Keratinocyte (primary cell): ENCODE measurements around the gene DPPA4. TPM values are rescaled to one million over a fixed set of nuclear protein-coding genes. Genes with fewer than 3 reads are reported as not detected.
"Not testable (repeated sequence)": the region's sequence is repeated elsewhere in the genome, so short reads cannot be mapped to it uniquely, and the experiment has no call there.

Source experiments
- DNase-seq: peaks from one replicate; pipeline ENCODE4 v3.0.0-alpha.2; 2011; ENCODE audit warnings: low read depth, missing footprints, low spot score
- FAIRE-seq: peaks from 2 replicates; lab custom pipeline; 2011; peaks lifted over from hg19 to GRCh38; lab: Jason Lieb, UNC
- H2AFZ ChIP-seq: 2 replicates; pipeline ENCODE4 v1.6.0; 2012; ENCODE audit warnings: low read length, control low read depth, inconsistent platforms; ENCODE audit not compliant: control insufficient read depth
- H3K27ac ChIP-seq: 2 replicates; pipeline ENCODE4 v1.5.1; 2011; ENCODE audit warnings: low read length; ENCODE audit not compliant: control insufficient read depth, insufficient read depth
- H3K27me3 ChIP-seq: 3 replicates; pipeline ENCODE4 v1.6.0; 2011; ENCODE audit warnings: low read length; ENCODE audit not compliant: control insufficient read depth, insufficient read depth; ENCODE audit errors: extremely low read depth
- H3K36me3 ChIP-seq, 2 experiments: 2 replicates in 1 of 2; 3 replicates in 1 of 2; pipeline ENCODE4 v1.5.1; 2011; ENCODE audit warnings: low read length in 2 of 2, mild to moderate bottlenecking in 1 of 2; ENCODE audit not compliant: control insufficient read depth in 2 of 2, insufficient read depth in 2 of 2; ENCODE audit errors: extremely low read depth in 1 of 2
- H3K4me1 ChIP-seq: 3 replicates; pipeline ENCODE4 v1.5.1; 2011; ENCODE audit warnings: low read length; ENCODE audit not compliant: control insufficient read depth, insufficient read depth; ENCODE audit errors: extremely low read depth
- H3K4me2 ChIP-seq: 3 replicates; pipeline ENCODE4 v1.6.0; 2011; ENCODE audit warnings: low read depth, low read length; ENCODE audit not compliant: control insufficient read depth, insufficient read depth; ENCODE audit errors: extremely low read depth
- H3K4me3 ChIP-seq, 3 experiments: fragments of 200-600 bp in 1 of 3; sonication (generic) in 1 of 3; 2 replicates in 2 of 3; 3 replicates in 1 of 3; pipeline ENCODE4 v1.5.1; 2011 to 2016; ENCODE audit warnings: low read length in 3 of 3, mild to moderate bottlenecking in 3 of 3, control low read depth in 2 of 3, inconsistent platforms in 1 of 3, low read depth in 1 of 3, mixed read lengths in 1 of 3, mixed run types in 1 of 3, moderate library complexity in 1 of 3; ENCODE audit not compliant: control insufficient read depth in 2 of 3, insufficient read depth in 2 of 3; ENCODE audit errors: extremely low read depth in 1 of 3
- H3K79me2 ChIP-seq: 2 replicates; pipeline ENCODE4 v1.6.0; 2012; ENCODE audit warnings: low read length; ENCODE audit not compliant: control insufficient read depth, insufficient read depth
- H3K9ac ChIP-seq: 3 replicates; pipeline ENCODE4 v1.6.0; 2011; ENCODE audit warnings: low read length; ENCODE audit not compliant: control insufficient read depth, insufficient read depth; ENCODE audit errors: extremely low read depth
- H3K9me1 ChIP-seq: 3 replicates; pipeline ENCODE4 v1.6.0; 2011; ENCODE audit warnings: low read length; ENCODE audit not compliant: control insufficient read depth, insufficient read depth; ENCODE audit errors: extremely low read depth
- H3K9me3 ChIP-seq: 2 replicates; pipeline ENCODE4 v1.5.1; 2012; ENCODE audit warnings: low read depth, low read length; ENCODE audit not compliant: control insufficient read depth
- H4K20me1 ChIP-seq: 3 replicates; pipeline ENCODE4 v1.6.0; 2011; ENCODE audit warnings: low read length; ENCODE audit not compliant: control insufficient read depth, insufficient read depth; ENCODE audit errors: extremely low read depth
- CTCF ChIP-seq, 3 experiments: IDR thresholded peaks in 1 of 3; conservative IDR thresholded peaks in 1 of 3; optimal IDR thresholded peaks in 1 of 3; 2 replicates in 2 of 3; 3 replicates in 1 of 3; pipeline versions ENCODE3 to v1.5.1; 2011; ENCODE audit warnings: low read length in 3 of 3, mild to moderate bottlenecking in 3 of 3, moderate library complexity in 2 of 3, control low read depth in 1 of 3, inconsistent platforms in 1 of 3; ENCODE audit not compliant: insufficient read depth in 2 of 3; ENCODE audit errors: extremely low read depth in 1 of 3
- EZH2 ChIP-seq: IDR thresholded peaks from one replicate; pipeline ENCODE4 v1.6.1; 2012; ENCODE audit warnings: inconsistent platforms, mild to moderate bottlenecking, low read length, moderate library complexity
- dilution Hi-C: fragments of 300-500 bp; cut with MboI; formaldehyde crosslinking; loops from one replicate; pipeline ENCODE4 v1.7.0; 2020; ENCODE audit warnings: low sequenced_read_pairs; ENCODE audit not compliant: extremely low pct_ligation_motif_present
- polyA plus RNA-seq, 5 experiments: library from polyadenylated mRNA; depleted of rRNA in 3 of 5; stranded (reverse) in 3 of 5; stranded (forward) in 1 of 5; unstranded in 1 of 5; fragments of >200 nt; gene quantifications; 1 replicate in 1 of 5; 2 replicates in 3 of 5; 3 replicates in 1 of 5; pipeline versions ENCODE4 v1.2.1 to v1.2.3, GENCODE V29; 2011 to 2012; ENCODE audit warnings: missing spikeins in 2 of 5, low read depth in 1 of 5, low replicate concordance in 1 of 5

DPPA4 gene
- polyA plus RNA-seq, 1 donor (not counting 4 experiments of a cell fraction or from before 2014, with no cell fraction given): not detected

- Histone ChIP-seq H3K4me1 (no peaks in the 10 kb centered on the region), H3K36me3 (no peaks in the 10 kb centered on the region), H3K27ac (no peak overlapping the region), H3K79me2 (no peaks in the 10 kb centered on the region), H3K9ac (no peak overlapping the region), H3K4me3 (no peak overlapping the region), H3K27me3 (no peaks in the 10 kb centered on the region), H3K4me2 (no peak overlapping the region), H4K20me1 (no peaks in the 10 kb centered on the region), H2AFZ (no peak overlapping the region), H3K9me1 (no peaks in the 10 kb centered on the region), H3K9me3 (peaks cover 2% of the 10 kb centered on the region)
- DNase-seq (no peak), FAIRE-seq (no peak)
- no peak for TF ChIP-seq EZH2
- TF ChIP-seq CTCF (optimal IDR thresholded peaks at IDR 0.05 in 1 of 3, IDR thresholded peaks at IDR 0.05 in 1 of 3, conservative IDR thresholded peaks at IDR 0.05 in 1 of 3; ENCODE audit: extremely low read depth in 1 of 3, insufficient read depth in 2 of 3, low read length in 3 of 3): no peak
- dilution Hi-C loops: no loop called here
Measured at GRCh38 chr3:109362823-109363222, 25.5 kb upstream of the DPPA4 start.

- H3K27me3 ChIP-seq, DNase-seq, H3K9me3 ChIP-seq, H2AFZ ChIP-seq, H3K79me2 ChIP-seq, H3K4me1 ChIP-seq, H3K36me3 ChIP-seq, FAIRE-seq, H3K27ac ChIP-seq, H3K9ac ChIP-seq, H3K9me1 ChIP-seq, dilution Hi-C loops, H3K4me3 ChIP-seq, H4K20me1 ChIP-seq, H3K4me2 ChIP-seq: not testable (repeated sequence)
Measured at GRCh38 chr3:109358809-109359208, 21.5 kb upstream of the DPPA4 start.

- no peaks in the 10 kb centered on the region for H3K9me1 ChIP-seq
- dilution Hi-C loops: no loop called here
- FAIRE-seq: no peak
Measured at GRCh38 chr3:109356442-109357155, 19.3 kb upstream of the DPPA4 start.

More at GRCh38 chr3:109356442-109357155, 19.3 kb upstream of the DPPA4 start:
- no peaks in the 10 kb centered on the region for H4K20me1 ChIP-seq
- H3K4me2 ChIP-seq: no peak overlapping the region
- no peak overlapping the region for H3K4me3 ChIP-seq
- H3K79me2 ChIP-seq: no peaks in the 10 kb centered on the region
- H3K36me3 ChIP-seq: no peaks in the 10 kb centered on the region
- H3K4me1 ChIP-seq: no peaks in the 10 kb centered on the region
- H3K27ac ChIP-seq: no peak overlapping the region
- no peaks in the 10 kb centered on the region for H3K27me3 ChIP-seq
- DNase-seq: no peak
- no peak overlapping the region for H2AFZ ChIP-seq
- TF ChIP-seq CTCF (optimal IDR thresholded peaks at IDR 0.05 in 1 of 3, IDR thresholded peaks at IDR 0.05 in 1 of 3, conservative IDR thresholded peaks at IDR 0.05 in 1 of 3; ENCODE audit: extremely low read depth in 1 of 3, insufficient read depth in 2 of 3, low read length in 3 of 3) (no peak), EZH2 (no peak)
- H3K9me3 ChIP-seq: no peaks in the 10 kb centered on the region
- H3K9ac ChIP-seq: no peak overlapping the region
